Body of pancreas (tissue), 4 donors: ENCODE results near the gene DHDH.

Experiments used
- POLR2A ChIP-seq, 3 donors: fragments of 450-650 bp; IDR thresholded peaks; one replicate each; pipeline ENCODE4 v1.6.1; 2016; ENCODE audit warnings: antibody characterized with exemption in 3 of 3, mild to moderate bottlenecking in 2 of 3
- TF ChIP-seq, protein P1 (sequence below), 7 experiments: fragments of 450-650 bp in 4 of 7; fragments of 200-600 bp in 3 of 7; sonication (generic) in 3 of 7; IDR thresholded peaks; one replicate each; pipeline ENCODE4 v1.5.1; 2016 to 2019; ENCODE audit warnings: antibody characterized with exemption in 7 of 7

DNA sequence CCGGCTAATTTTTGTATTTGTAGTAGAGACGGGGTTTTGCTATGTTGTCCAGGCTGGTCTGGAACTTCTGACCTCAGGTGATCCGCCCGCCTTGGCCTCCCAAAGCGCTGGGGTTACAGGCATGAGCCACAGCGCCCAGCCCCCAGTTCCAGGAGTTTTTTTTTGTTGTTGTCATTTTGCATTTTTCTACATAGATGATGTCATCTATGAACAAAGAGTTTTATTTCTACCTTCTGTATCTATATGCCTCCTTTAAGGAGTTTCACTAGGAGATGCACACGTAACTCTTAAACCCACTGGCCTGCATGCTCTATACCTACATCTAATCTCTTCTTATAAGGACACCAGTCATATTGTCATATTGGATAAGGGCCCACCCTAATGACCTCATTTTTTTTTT is 4.8 kb downstream of the DHDH start:
- no peak for TF ChIP-seq POLR2A (IDR thresholded peaks at IDR 0.05)
- TF ChIP-seq, protein P1, sequence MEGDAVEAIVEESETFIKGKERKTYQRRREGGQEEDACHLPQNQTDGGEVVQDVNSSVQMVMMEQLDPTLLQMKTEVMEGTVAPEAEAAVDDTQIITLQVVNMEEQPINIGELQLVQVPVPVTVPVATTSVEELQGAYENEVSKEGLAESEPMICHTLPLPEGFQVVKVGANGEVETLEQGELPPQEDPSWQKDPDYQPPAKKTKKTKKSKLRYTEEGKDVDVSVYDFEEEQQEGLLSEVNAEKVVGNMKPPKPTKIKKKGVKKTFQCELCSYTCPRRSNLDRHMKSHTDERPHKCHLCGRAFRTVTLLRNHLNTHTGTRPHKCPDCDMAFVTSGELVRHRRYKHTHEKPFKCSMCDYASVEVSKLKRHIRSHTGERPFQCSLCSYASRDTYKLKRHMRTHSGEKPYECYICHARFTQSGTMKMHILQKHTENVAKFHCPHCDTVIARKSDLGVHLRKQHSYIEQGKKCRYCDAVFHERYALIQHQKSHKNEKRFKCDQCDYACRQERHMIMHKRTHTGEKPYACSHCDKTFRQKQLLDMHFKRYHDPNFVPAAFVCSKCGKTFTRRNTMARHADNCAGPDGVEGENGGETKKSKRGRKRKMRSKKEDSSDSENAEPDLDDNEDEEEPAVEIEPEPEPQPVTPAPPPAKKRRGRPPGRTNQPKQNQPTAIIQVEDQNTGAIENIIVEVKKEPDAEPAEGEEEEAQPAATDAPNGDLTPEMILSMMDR (IDR thresholded peaks at IDR 0.05): no peak
